Activated T-cell treated with anti-CD3 and anti-CD28 coated beads, Interleukin-2, amount 50 U/mL, for 48 hours (primary cell): ENCODE results near the gene MRFAP1.
"Not testable (repeated sequence)": the region's sequence is repeated elsewhere in the genome, so short reads cannot be mapped to it uniquely, and the experiment has no call there.

ENCODE experiments used
- DNase-seq, 2 experiments: peaks; one replicate each; pipeline ENCODE4 v3.0.0-alpha.2; 2020

The MRFAP1 gene

DNA sequence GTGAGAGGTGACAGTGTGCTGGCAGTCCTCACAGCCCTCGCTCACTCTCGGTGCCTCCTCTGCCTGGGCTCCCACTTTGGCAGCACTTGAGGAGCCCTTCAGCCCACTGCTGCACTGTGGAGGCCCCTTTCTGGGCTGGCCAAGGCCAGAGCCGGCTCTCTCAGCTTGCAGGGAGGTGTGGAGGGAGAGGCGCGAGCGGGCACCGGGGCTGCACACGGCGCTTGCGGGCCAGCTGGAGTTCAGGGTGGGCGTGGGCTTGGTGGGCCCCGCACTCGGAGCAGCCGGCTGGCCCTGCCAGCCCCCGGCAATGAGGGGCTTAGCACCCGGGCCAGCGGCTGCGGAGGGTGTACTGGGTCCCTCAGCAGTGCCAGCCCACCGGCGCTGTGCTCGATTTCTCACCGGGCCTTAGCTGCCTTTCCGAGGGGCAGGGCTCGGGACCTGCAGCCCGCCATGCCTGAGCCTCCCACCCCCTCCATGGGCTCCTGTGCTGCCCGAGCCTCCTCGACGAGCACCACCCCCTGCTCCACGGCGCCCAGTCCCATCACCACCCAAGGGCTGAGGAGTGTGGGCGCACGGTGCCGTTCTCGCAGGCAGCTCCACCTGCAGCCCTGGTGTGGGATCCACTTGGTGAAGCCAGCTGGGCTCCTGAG lies 32.2 kb downstream of the MRFAP1 start:
- not testable (repeated sequence) for DNase-seq

DNA sequence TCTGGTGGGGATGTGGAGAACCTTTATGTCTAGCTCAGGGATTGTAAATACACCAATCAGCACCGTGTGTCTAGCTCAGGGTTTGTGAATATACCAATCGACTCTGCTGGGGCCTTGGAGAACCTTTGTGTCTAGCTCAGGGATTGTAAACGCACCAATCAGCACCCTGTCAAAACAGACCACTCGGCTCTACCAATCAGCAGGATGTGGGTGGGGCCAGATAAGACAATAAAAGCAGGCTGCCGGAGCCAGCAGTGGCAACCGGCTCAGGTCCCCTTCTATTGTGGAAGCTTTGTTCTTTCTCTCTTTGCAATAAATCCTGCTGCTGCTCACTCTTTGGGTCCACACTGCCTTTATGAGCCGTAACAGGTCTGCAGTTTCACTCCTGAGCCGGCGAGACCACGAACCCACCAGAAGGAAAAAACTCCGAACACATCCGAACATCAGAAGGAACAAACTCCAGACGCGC lies 32.7 kb downstream of the MRFAP1 start:
- peak; percentile 81 to 83 for DNase-seq

DNA sequence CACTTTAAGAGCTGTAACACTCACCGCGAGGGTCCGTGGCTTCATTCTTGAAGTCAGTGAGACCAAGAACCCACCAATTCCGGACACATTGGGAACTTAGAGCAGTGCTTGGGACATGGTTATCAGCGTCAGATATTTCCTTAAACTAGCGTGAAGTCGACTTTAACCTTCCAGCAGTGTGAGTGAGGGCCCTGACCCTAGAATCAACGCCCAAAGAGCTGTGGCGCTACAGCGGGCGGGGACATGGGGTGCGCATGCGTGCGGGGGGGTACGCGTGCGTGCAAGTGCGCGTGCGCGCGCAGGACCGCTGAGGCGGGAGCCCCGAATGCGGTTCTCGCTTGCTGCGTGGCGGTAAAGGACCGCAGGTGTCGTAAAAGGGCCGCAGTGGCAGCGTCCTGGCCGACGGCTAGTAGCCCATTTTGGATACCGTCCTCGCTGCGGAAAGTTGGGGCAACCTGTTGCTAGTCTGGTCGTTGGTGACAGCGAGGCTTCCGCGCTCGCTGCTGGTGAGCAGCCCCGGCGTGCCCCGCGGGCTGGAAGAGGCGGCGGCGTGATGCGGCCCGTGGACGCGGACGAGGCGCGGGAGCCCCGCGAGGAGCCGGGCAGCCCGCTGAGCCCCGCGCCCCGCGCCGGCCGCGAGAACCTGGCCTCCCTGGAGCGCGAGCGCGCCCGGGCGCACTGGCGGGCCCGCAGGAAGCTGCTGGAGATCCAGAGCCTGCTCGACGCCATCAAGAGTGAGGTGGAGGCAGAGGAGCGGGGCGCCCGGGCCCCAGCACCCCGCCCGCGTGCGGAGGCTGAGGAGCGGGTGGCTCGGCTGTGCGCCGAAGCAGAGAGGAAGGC lies 33.4 kb downstream of the MRFAP1 start:
- DNase-seq = peak; percentile 90 to 93

DNA sequence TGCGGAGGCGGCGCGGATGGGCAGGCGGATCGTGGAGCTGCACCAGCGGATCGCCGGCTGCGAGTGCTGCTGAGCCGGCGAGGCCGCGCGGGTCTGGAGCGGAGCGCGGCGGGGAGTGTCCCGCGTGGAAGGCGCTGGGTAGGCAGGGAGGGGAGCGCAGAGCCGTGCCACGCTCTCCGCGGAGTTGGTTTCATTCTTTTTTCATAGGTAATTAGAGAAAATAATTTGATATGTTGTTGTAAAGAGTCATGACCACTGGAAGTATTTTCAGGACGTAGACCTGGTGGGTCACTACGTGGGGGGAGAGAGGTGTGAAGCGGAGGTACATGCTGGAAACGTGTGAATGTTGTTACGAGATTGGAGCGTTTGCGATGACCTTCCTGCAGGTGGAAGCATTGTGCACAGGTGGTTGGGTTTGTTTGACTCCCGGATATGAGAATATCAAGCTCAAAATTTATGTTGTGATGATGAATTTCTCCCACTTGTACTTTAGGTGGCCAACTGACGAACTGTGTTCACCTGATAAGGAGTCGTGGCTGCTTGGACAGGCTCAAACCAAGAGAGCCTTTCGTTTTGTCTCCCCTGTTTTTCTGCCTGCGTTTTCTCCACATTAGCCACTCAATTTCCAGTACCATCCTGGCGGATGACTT lies 34.1 kb downstream of the MRFAP1 start:
- peak; percentile 68 to 70 for DNase-seq

DNA sequence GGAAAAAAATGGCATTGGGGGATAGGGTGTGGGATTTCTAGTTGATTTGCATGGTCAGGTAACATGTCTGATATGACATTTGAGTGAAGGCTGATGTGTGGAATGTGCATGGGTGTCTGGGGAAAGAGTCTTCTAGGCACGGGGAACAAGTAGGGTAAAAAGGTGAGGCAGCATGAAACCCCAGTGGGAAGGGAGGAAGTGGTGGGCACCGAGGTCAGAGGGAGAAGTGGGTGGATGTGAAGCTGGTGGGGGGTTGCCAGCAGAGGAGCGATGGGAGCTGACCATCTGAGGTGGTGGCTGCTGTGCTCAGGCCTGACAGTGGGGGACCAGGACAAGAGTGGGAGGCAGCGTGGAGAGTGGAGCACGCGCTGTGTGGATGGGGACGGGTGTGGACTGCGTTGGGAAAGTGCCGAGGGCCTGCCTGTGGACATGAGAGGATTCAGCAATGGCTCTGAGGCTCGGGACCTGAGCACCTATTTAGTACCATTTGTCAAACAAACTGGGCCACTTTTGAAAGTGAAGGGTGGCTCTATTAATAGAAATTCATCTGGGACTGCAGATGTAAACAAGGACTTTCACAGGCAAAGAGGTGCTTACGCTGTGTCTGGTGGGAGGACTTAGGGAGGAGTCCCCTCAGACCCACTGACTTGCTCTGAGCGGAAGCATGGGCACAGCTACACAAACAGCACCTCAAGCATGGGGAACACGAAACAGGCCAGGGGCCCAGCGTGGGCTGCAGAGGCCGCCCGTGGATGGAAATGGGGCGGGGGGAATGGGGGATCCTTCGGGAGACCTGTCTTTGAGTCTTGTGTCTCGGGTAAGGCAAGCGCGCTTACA lies 36.5 kb downstream of the MRFAP1 start:
- DNase-seq = no peak

DNA sequence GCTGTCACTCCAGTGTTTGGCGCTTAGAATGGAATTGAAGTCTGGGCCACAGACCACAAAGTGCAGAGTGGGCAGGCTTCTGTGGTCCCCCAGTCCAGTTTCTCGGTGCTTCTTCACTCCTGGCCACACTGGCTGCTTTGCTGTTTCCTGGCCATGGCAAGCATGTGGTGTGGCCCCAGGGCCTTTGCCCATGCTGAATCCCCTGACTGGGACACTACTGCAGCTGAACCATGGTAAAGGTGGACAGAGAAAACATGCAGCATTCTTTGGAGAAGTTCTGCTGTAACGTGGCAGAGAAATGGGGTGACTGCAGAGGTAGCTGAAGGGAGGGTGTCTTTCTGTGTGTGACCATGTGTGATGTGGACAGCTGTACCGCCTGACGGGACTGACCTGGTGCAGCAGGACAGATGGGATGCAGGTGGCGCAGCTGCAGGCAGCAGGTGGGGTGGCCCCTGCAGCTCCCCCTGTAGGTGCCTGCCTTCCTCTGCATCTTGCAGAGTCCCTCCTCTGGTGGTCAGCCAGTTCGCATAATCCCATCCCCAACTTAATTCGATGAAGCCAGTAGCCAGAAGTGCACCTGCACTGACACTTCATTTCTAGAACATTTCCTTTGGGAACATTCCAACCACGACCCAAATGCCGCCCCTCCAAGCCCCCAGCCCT lies 40.0 kb downstream of the MRFAP1 start:
- DNase-seq = no peak

DNA sequence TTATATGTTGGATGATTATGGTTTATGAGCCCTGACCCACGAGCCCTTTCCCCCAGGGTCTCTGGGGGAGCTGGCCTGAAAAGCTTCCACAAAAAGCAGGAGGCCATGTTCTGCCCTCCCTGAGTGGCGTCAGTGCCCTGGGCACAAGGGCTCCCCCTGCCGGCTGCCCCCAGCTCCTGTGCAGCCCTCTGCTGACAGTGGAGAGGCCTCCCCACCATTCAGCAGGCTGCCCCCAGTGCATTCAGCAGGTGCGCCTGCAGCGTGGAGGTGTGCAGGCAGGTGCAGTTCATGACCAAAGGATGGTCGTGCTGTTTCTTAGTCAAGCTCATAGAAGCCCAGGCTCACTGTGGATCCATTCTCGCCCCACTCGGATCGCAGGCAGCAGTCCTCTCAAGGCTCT lies 40.7 kb downstream of the MRFAP1 start:
- DNase-seq = no peak

DNA sequence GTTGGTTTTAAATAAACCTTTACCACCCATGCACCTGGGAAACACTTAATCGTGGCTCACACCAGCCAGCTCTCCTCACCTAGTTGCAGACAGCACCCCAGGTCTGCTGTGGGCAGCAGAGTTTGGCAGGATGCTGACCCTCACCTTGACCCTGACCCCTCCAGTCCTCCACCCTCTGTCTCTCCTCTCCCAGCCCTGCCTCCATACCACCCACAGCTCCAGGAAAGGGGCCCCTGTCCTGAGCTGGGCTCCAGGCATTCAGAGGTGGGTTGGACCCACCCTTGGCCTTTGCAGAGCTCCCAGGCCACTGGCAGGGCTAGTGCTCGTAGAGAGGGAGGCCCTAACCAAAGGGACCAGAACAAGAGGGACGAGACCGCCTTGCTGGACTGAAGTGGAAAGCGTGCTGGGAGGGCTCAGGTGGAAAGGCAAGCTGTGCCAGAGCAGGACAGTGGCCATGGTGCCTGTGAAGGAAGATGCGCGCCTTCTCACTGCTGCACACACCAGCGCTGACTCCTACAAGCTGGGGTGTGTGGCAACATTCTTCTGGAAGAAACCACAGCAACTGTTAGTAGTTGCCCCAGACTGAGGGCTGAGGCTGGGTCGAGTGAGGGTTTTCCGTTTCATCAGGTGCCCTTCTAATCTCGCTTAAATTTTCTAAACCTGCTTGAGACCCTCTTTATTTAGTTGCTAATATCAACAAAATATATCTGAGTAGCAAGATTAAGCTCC lies 42.5 kb downstream of the MRFAP1 start:
- no peak for DNase-seq

DNA sequence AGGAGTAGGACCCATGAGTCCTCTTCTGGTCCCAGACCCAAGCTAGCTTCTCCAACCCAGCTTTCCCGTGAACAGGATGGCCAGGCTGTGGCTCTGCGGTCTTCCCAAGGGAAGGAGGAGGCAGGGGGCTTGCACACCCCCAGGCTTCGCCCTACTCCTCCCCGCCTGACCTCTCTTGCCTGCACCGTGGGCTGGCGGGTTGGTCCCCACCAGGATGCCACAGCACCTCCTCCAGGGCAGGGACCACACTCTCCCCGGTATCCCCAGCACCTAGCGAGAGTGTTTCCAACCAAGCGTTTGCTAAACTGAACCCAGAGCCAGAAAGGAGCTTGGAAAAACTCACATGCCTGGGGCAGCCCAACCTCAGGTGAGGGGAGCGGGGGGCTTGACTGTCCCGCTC lies 44.2 kb downstream of the MRFAP1 start:
- no peak for DNase-seq

DNA sequence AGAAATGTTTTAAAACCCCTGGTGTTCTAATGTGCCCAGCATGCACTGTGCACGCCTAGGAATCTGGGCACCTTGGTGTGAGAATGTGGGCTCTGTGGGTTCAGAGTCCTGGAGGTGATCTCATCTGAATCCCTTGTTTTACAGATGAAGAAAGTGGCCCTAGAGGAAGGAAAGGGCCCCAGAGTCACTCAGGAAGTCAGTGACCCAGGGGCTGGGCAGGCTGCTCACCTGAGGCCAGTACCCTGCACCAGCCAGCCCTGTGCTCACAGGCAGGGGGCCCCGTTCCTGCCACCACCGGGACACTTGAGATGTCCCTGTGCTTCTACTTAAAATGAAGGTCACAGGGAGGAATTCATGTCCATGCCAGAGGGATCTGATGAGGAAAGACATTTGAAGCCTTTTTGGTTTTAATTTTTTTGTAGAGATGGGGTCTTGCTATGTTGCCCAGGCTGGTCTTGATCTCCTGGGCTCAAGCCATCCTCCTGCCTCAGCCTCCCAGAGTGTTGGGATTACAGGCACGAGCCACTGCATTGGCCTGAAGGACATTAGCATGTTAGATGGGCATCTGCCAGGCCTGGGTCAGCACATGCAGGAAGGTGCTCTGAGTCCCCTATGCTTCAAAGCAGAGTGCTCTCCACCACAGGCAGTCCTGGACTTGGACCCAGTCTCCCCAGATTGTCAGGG lies 45.8 kb downstream of the MRFAP1 start:
- DNase-seq = no peak

DNA sequence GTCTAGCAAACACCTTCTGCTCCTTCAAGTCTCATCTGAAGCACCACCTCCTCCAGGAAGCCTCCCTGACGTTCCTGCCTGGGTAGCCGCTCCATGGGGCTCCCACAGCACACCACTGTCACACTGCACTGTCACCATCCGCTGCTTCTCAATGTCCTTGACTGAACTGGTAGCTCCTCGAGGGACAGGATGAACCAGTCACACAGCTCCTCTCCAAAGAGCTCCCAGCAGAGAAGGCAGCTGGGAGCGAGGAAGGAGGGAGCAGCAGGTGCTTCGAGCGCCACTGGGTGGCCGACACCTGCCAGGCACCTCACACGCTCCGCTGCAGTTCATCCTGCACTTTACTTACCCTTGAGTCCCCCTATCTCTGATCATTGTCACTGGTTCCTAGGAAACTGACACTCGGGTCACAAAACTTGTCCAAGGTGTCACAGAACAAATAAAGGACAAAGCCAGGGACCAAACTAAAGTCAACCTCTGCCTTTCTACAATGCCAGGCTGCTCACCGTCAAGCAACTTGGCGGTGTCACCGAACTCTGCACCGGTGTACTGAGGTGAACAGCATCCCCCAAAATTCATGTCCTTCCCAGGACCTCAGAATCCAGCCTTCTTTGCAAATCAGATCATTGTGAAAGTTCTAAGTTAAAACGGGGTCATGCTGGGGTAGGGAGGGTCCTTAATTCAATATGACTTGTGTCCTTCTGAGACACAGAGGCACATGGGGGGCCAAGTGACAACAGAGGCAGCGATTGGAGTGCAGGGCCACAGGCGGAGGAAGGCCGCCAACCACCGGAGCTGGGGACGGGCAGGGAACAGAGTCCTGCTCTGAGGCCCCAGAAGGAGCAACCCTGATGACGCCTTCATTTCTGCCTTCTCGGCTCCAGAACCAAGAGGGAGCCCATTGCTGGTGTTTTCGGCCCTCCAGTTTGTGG lies 47.7 kb downstream of the MRFAP1 start:
- DNase-seq = no peak

DNA sequence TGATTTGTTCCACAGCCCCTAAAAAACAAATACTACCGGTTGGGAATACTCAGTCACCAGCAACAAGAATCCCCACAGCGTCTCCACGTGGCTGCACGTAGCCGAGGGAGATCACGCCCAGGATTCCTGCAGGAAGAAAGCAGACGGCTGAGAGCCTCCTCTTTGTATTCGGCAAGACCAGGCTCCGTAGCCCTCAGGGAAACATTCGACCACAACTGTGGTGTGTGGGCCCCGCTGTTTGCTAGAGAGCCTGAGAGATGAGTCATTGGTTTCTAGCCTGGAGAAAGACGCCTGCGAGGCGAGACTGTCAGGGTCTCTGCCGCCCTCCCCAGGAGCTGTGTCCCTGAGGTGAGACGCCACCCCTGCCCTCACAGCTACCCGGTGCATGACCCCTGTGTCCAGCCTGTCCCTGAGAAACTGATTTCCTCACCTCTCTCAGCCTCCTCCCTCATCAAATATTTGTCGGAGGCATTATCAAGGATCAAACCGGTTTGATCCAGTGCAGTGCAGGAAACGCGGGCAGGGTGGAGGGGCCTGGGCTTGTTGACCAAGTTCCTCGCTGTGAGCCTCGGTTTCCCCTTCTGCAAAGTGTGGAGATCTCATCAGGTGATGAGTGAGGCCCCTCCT lies 48.5 kb downstream of the MRFAP1 start:
- DNase-seq = peak; percentile 85 to 86

DNA sequence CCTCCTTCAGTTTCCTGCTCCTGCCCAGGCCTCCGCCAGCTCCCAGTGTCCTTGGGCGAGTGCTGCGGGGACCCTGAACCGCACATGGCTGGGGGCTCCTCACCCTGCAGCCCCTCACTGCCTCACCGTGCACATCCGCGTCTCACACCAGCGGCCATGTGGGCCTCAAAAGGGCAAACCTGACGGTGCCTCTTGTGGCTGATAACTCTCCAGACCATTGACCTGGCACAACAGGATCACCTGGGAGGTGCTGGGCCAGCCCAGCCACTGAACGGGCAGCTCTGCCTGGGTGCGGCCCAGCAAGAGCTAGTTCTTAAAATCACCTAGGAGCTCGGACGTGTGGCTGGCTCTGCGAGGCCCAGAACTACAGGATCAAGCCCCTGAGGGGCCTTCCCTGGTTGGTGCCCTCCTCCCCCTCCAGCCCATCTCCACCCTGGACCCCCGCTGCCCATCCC lies 49.0 kb downstream of the MRFAP1 start:
- no peak for DNase-seq
